ENCODE measurements around the gene LAMTOR5.
A peak's percentile ranks its signal among the peaks of the same experiment; 100 is the strongest.

LAMTOR5 gene

DNA sequence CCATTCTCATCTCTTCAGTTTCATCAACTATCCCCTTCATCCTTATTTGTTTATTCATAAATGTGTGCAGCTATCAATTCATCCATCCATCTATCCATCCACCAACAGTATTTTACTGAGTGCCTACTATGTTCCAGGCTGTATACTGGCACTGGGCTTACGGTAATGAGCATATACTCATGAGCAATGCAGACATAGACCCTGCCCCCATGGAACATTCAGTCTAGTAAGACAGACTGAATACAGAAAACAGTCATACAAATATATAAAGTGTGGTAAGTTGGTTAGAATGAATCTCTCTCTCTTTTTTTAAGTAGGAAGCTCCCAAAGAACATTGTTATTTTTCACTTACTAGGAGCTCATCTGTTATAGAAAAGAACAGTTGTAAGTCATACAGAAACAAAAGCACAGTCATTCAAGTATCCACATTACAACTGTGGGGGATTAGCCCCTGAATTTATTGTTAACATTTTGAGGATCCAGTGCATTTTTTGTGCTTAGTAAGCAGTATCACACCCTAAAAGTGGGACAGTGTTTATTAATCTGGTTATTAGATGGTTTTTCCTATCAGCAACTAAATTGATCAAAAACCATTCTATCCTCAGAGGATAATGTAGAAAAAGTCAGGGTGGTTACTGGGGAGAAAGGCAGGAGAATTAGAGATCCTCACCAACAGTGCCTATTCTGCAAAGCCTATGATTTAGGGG, 20.3 kb downstream of the LAMTOR5 start:
- no peak for DNase-seq (ENCODE audit: low spot score)

DNA sequence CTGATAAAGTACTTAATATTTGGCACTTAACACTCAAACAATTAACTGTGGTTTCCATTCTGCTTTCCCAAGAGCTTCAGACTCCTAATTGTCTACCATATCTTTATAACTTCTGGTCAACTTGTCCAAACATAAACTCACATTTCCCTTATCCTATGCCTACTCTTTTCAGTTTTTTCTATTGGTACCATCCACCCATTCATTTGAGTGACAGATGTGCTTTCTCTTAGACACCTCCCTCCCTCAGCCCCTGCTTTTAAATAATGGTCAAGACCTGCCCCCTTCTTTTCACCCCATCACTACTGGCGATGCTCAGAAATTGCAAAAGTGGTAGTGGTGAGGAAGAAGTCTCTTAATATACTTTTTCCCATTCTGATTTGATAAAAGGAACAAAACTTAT, 22.1 kb downstream of the LAMTOR5 start:
- no peak for DNase-seq (ENCODE audit: low spot score)

DNA sequence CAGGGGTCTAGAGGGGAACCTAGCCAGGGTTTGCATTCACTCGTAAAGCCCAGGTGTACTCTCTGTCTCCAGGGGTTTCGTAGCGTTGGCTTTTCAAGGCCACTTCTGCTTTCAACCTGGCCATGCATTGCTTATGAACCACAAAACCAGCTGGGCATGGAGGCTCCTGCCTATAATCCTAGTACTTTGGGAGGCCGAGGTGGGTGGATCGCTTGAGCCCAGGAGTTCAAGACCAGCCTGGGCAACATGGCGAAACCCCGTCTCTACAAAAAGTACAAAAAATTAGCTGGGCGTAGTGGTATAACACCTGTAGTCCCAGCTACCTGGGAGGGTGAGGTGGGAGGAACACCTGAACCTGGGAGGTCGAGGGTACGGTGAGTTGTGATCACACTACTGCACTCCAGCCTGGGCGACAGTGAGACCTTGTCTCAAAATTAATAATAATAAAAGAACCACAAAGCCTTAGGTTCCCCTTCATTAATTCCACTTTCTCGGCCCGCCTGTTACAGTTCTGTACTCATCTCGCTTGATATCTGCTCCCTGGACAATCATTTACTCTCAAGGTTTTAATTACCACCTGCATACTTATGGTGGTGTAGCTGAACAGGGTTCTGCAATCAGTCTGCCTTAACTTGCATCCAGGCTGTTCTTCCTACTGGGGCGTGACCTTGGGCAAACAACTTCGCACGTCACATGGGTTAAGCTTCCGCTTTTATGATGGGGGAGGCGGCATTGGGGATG, 22.7 kb downstream of the LAMTOR5 start:
- no peak for DNase-seq (ENCODE audit: low spot score)

DNA sequence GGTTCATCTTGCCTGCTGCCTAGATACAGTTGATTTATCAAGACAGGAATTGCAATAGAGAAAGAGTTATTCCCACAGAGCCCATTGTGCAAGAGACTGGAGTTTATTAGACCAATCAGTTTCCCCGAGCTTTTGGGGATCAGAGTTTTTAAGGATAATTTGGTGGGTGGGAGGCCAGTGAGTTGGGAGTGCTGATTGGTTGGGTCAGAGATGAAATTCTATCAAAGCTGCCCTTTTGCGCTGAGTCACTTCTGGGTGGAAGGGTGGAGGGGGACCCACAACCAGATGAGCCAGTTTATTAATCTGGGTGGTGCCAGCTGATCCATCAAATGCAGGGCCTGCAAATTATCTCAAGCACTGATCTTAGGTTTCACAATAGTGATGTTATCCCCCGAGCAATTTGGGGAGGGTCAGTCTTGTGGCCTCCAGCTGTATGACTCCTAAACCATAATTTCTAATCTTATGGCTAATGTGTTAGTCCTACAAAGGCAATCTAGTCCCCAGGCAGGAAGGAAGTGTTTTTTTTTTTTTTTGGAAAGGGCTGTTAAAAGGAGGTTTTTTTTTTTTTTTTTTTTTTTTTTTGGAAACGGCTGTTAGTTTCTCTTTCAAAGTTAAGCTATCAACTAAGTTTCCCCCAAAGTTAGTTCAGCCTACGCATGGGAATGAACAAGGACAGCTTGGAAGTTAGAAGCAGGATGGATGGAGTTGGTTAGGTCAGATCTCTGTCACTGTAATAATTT, 24.1 kb downstream of the LAMTOR5 start:
- no peak for DNase-seq (ENCODE audit: low spot score)

DNA sequence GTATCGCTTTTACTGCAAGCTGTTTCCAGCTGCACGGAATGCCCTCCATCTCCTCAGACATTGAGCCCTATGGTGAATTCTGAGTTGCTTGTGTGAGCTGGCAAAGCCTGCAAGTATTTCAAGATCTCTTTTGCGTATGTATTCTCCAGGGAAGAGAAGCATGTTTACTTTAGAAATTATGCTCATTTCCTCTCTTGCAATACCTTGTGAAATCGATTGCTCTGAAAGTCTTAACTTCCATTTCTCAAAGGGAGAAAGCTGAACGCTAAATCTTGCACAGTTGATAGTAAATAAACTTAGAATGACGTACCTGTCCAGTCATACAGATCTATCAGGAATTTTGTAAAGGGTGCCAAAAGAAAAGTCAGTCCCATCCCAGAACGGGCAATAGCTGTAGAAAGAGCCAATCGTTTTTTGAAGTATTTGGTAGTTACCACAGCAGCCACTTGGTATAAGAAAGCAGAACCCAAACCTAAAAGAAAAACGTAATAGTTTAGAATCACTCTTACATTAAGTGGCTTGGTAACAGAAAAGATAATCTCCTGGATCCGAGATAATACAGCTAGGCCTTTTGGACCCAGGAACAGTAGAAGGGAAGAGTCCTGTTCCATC, 26.7 kb downstream of the LAMTOR5 start:
- DNase-seq (ENCODE audit: low spot score) = no peak

DNA sequence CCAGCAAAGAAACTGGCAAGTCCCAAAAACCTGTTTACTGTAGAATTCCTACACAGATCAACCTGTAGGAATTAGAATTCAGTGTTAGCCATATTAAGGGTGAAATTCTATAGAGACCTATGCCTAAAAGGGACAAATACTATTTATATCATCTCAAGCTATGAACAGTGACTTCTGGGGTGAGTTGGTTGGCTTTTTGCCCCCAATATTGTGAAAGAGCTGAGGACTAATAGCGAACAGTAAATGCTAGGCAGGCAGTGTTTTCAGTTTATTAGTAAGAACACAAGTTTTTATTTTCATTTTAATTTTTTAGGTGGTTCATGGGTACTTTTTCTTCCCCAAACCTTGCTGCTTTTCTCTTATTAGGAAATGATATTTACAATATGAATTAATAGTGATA, 32.0 kb downstream of the LAMTOR5 start:
- DNase-seq (ENCODE audit: low spot score) = no peak

DNA sequence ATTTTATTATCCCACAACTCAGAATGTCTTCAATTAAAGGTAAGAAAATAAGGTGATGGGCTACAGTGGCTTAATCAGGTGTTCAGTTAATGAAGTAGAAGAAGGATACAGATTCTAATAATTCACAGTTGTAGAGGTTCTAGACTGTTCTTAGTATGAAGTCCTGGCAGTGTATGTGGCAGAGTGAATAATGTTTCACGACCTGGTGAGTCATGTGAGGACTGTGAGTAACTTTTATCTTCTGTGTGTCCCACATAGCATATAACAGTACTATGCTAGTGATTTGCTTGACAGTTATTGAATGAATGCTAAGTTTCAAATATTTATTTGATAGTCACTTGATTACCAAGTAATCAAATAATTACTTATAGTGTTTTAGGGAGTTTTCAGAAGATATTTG, 36.7 kb downstream of the LAMTOR5 start:
- DNase-seq (ENCODE audit: low spot score) = peak; percentile 14

DNA sequence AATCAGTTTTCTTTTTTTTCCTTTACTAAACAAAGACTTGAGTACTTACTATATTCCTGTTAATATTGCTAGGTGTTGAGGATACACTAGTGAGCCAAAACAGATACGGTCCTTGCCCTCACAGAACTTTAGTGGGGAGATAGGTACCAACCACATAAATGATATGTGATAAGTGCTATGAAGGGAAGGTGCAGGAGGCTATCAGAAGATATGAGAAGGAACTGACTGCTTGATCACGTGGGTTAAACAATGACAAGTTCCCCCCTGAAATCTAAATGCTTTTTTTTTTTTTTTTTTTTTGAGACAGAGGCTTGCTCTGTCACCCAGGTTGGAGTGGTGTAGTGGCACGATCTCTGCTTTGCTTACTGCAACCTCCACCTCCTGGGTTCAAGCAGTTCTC, 43.3 kb downstream of the LAMTOR5 start:
- no peak for DNase-seq (ENCODE audit: low spot score)

DNA sequence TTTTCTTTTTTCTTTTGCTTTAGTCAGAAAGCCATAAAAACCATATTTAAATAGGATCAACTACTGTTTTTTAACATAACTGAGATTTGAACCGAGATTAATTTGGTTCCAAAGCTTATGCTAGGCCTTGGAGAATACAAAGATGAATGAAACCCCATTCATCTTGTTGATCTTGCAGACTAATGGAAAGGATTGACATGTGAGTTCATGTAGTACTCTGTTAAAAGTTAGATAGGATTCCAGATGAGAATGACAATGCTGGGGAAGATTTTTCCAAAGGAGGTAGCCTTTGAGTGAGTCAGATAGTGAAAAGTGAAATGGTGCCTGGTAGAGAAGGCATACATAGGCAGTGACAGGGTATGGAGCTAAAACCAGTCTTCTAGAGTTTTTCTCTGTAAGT, 45.6 kb downstream of the LAMTOR5 start:
- no peak for DNase-seq (ENCODE audit: low spot score)

DNA sequence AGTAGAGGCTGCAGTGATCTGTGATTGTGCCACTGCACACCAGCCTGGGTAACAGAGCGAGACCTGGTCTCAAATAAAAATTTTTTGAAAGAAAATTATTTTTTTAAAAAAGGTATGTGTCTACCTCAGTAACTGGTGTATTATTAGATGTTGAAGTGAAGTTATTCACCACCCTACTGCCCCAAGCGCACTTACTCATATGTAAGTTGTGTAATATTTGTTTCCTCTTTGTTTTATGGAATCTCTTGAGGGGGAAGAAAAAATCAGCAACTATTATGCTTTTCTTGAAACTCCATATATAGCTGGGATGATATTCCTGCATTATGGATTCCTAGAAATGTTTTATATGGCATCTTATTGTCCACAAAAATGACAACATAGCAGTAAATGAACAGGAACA, 47.1 kb downstream of the LAMTOR5 start:
- no peak for DNase-seq (ENCODE audit: low spot score)

DNA sequence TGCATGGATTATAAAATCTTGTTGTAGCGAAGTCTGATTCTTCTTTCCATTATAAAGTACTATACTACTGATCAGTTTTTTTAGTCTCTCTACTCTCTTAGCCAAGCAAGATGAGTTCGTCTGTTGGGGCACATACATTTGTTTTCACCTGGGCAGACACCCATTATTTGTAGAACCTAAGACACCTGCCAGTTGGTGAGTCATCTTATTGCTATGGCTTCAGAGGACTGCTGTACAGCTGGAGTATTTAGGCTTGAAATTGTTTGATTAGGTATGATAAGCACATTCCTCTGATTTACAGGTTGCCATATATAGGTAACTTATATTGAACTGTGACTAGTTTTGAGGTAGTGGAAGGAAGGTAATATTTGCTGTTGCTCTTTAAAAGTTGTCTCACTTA, 51.1 kb downstream of the LAMTOR5 start:
- DNase-seq (ENCODE audit: low spot score) = no peak

DNA sequence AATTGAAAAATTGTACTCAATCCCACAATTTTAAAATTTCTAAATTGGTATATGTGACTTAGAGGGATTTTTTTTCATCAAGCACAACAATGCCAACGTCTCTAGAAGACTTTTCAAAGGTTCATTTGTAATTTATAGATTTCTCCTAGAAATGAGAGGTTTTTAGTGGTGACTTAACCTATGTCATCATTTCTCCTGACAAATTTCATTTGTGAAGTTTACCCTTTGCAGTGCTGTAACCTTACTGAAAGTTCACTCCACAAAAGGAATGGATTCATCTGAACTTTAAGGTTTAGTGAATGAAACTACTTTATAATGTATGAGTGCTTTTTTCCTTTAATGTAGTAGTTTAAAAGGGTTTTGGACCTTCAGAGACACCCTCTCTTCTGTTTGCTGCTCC, 52.2 kb downstream of the LAMTOR5 start:
- DNase-seq (ENCODE audit: low spot score) = no peak
